GM19035 (cell line): Measurements from ENCODE around the gene SLC44A2.

ENCODE experiments used
- ATAC-seq: cut with Tn5 transposase; IDR thresholded peaks from one replicate; pipeline ENCODE4 v1.9.1; 2021; ENCODE audit not compliant: unreplicated experiment

The SLC44A2 gene

GRCh38 chr19:10625003-10625761, at the start of gene SLC44A2:
Gene SLC44A2 (plus strand): TSS chr19:10625553. CDS start chr19:10625634, 81 bp downstream.
- ATAC-seq: no peak

GRCh38 chr19:10577951-10578350, 47.4 kb upstream of the SLC44A2 start:
- no peak for ATAC-seq

- no peak for ATAC-seq
These were observed 44.2 kb upstream of the SLC44A2 start for GRCh38 chr19:10580979-10581631.

- no peak for ATAC-seq
These were observed 43.3 kb upstream of the SLC44A2 start for GRCh38 chr19:10582091-10582490.

GRCh38 chr19:10583036-10583776, 42.1 kb upstream of the SLC44A2 start:
- ATAC-seq: no peak

- no peak for ATAC-seq
These were observed 39.0 kb upstream of the SLC44A2 start for GRCh38 chr19:10586396-10586795.

GRCh38 chr19:10587022-10587838, 38.1 kb upstream of the SLC44A2 start, which contains the start of gene AP1M2:
Gene AP1M2 (minus strand): TSS chr19:10587312. CDS start chr19:10587231, 81 bp downstream.
- ATAC-seq: no peak

GRCh38 chr19:10587839-10588150, 37.6 kb upstream of the SLC44A2 start:
- ATAC-seq: no peak

GRCh38 chr19:10593148-10593547, 32.2 kb upstream of the SLC44A2 start:
- ATAC-seq: no peak

- ATAC-seq: no peak
These were observed 31.3 kb upstream of the SLC44A2 start for GRCh38 chr19:10593820-10594637.

- no peak for ATAC-seq
These were observed 25.2 kb upstream of the SLC44A2 start for GRCh38 chr19:10600149-10600548.

- no peak for ATAC-seq
These were observed 23.4 kb upstream of the SLC44A2 start for GRCh38 chr19:10601999-10602329.

GRCh38 chr19:10602330-10603083, 22.8 kb upstream of the SLC44A2 start:
- ATAC-seq: peak; percentile 56

GRCh38 chr19:10603084-10603872, 22.1 kb upstream of the SLC44A2 start:
- peak; percentile 47 for ATAC-seq

GRCh38 chr19:10603873-10604459, 21.4 kb upstream of the SLC44A2 start:
- ATAC-seq: peak; percentile 26

- ATAC-seq: peak; percentile 25
These were observed 20.8 kb upstream of the SLC44A2 start for GRCh38 chr19:10604460-10604980.

GRCh38 chr19:10611907-10612306, 13.4 kb upstream of the SLC44A2 start:
- ATAC-seq: no peak

- no peak for ATAC-seq
These were observed 12.7 kb upstream of the SLC44A2 start for GRCh38 chr19:10612499-10613119.
